LNCaP clone FGC (cell line): Measurements from ENCODE around the gene RER1.

ENCODE experiments used
- DNase-seq: peaks from one replicate; pipeline ENCODE4 v3.0.0-alpha.2; 2011; ENCODE audit warnings: low read depth
- H3K4me3 ChIP-seq: 2 replicates; pipeline ENCODE4 v1.5.1; 2011; ENCODE audit warnings: mild to moderate bottlenecking, low read depth, low read length, control low read depth
- CTCF ChIP-seq: IDR thresholded peaks from 2 replicates; pipeline ENCODE4 v1.5.1; 2012; ENCODE audit warnings: mild to moderate bottlenecking; ENCODE audit not compliant: control insufficient read depth, insufficient read depth; ENCODE audit errors: extremely low read depth

The RER1 gene

GRCh38 chr1:2373551-2374251 lies 17.9 kb upstream of the RER1 start:
- no peak for DNase-seq
- no peak for TF ChIP-seq CTCF
- no peak overlapping the region for H3K4me3 ChIP-seq

- DNase-seq: no peak
- no peak overlapping the region for H3K4me3 ChIP-seq
- no peak for TF ChIP-seq CTCF
Measured at GRCh38 chr1:2374252-2375155, 17.1 kb upstream of the RER1 start.

DNA sequence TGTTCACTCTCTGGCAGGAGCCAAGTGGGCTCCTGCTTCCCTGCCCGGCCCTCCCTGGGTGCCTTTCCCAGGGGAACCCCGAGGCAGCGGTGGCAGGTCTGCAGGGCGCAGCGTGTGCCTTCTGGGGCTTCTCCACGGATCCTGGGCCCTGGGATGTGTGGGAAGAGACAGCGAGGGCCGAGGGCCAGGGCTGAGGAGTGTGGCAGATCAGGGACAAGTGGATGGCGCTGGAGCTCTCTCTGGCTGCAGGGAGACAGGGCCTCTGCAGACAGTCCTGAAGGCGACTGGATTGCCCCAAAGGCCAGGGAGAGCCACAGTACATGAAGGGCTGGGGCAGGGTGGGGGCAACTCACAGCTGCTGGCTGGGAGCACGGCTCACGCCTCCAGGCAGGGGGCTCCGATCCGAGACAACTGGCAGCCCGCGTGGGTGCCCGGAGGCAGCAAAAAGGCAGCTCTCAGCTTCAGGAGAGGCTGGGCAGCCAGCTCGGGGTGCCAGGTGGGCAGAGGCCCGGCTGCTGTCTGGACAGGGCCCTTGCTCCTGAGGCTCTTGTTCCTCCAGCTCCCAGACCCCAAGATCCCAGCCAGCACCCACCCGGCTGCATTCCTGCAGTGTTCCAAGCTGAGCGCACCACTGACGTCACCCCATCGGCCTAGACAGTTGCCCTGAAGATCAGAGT lies 16.3 kb upstream of the RER1 start:
- DNase-seq: no peak
- no peak for TF ChIP-seq CTCF
- H3K4me3 ChIP-seq: no peak overlapping the region

DNA sequence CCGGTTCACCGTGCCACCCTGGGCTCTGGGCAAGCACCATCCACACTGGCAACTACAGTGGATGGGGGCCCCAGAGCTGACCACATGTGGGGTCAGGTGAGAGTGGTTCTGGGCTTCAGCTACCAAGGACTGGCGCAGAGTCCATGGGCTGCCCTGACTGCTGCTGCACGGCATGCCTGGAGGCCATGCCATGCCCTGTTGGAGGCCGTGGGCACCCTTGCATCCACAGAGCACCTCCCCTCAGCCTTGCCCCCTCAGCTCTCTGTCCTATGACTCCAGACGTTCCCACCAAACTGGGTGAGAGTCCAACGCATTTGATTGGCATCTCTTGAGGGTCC lies 15.7 kb upstream of the RER1 start:
- H3K4me3 ChIP-seq: no peak overlapping the region
- DNase-seq: no peak
- TF ChIP-seq CTCF: no peak

DNA sequence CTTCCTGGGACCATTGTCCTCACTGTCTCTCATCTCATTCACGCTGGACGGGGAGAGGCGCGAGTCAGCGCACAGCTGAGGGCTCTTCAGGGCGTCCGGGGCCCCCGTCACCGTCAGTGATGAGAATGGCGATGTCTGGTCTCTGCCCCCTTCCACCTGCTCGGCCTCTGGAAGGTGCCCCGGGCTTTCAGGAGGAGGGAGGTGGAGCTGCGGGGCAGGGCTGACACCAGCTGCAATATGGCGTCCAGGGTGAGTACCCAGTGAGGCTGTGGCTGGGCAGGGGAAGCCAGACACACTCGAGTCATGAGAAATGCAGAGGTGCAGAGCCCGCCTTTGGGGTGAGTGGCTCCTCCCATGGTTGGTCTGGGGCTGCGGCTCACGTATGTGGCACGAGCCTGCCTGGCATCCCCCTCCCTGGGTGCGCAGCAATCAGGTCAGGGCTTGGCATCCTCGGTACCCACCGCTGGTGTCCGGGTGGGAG lies 15.3 kb upstream of the RER1 start:
- H3K4me3 ChIP-seq: no peak overlapping the region
- DNase-seq: no peak
- no peak for TF ChIP-seq CTCF

DNA sequence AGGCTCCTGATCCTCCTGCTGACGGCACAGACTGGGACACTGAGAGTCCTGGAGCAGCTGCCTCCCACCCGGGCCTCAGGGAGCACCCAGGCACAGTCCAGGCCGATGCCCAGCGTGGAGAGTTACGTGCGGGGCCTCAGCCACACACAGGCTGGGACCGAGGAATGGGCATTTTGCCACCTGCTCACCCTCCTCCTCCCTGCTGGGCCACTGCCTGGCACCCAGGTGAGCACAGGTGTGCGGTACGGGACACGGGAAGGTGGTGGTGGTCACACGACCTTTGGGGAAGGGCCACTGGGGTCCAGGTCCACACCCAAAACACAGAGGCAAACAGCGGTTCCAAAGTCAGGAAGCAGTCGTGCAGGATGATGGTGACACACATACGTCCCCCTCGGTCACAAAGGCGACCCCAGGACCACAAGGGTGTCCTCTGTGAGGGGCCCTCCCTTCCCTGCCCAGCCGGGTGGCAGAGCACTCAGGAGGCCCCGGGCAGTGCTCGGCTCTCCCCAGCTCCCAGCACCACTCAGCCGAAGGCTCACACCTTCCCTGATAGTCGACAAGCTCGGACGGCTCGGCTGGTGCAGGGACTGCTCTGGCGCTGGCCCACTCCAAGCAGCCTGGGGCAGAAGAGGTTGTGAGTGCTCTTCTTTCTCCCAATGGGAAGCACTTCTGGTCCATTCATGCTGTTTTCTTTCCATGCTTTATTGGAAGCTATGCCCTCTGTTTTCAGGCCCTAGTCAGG lies 14.5 kb upstream of the RER1 start:
- DNase-seq: no peak
- no peak overlapping the region for H3K4me3 ChIP-seq
- TF ChIP-seq CTCF: no peak
